Activated T-cell treated with anti-CD3 and anti-CD28 coated beads for 1 hour (primary cell): ENCODE results near the gene GTSE1.

Experiments used
- DNase-seq: peaks from one replicate; pipeline ENCODE4 v3.0.0-alpha.2; 2020; ENCODE audit warnings: low read depth

The GTSE1 gene

GRCh38 chr22:46326066-46326680 is 29.5 kb downstream of the GTSE1 start:
- DNase-seq = no peak

- DNase-seq = no peak
Measured at GRCh38 chr22:46327691-46328465, 31.2 kb downstream of the GTSE1 start.

GRCh38 chr22:46328797-46329196 is 32.1 kb downstream of the GTSE1 start:
- no peak for DNase-seq

DNA sequence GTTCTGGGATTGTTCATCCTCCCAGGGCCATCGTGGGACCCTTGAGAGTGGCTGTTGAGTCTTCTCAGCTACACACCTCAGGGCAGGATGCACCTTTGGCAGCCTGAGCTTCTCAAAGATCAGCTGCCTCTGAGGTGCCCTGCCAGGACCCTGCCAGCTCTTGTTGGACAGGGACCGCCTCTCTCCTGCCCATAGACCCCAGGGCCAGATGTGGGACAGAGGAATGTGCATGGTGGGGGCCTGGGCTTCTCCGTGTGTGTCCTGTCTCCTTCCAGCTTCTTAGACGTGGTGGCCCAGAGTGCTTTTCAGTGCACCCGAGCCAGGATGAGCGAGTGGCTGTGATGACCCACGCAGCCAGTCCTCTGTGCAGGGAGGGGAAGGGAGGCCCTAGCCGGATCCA is 32.9 kb downstream of the GTSE1 start:
- no peak for DNase-seq

- no peak for DNase-seq
Measured at GRCh38 chr22:46330426-46330825, 33.8 kb downstream of the GTSE1 start.

DNA sequence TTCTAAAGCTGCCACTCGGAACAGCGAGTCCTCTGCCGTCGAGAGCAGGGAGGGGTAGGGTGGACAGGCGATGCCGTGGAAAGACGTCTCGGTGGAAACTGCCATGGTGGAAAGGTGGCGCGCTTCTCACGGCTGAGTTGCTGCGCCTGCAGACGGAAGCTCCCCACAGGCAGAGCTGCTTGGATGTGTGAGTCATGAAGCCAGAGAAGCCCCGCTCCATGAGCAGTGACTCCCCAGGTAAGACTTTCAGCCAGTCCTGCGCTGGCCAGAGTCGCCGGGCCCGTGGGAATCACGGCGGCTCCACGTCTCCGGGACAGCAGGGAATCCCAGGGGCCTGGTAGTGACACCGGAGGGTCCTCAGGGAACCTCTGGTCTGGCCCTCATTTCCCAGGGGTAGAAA is 34.8 kb downstream of the GTSE1 start:
- DNase-seq = no peak

DNA sequence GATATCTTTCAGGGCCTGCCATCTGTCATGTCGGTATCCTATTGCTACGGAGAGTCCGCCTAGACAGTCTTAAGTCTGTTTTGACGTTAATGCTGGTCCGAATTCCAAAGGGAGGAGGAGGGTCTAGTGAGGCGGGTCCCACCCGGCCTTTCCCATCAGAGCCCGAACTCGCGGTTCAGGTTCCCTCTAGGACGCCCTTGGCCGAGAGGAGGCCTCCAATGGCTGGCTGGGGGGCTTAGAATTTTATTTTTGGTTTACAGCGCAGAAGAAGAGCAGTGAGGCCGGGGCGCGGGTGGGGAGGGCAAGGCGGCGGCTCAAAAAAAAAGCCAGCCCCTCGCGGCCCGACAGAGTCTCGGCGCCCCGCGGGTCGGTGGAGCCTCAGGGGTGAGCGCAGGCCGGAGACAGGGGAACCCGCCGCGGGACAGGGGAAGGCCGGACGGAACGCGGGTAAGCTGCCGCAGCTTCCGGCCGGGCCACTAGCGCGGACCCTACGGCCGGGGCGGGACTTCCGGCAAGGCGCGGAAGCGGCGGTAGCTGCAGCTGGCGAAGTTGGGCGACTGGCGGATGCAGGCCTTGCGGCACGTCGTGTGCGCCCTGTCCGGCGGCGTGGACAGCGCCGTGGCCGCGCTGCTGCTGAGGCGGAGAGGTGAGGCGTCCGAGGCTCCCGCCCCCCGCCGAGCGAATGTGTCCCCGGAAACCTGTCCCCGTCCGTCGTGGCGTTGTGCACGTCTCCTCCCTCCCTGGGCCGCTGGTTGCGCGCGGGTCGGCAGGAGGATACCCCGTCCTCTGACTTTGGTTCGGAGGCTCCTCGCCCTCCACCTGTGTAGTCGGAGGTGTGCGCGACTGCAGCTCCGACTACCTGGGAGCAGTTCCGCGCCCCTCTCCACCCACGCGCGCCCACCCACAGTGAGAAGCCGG is 38.8 kb downstream of the GTSE1 start, which contains the start of gene TRMU:
Gene TRMU (plus strand): TSS at position 514 of the 918 bp plus-strand sequence. CDS start 51 bp downstream, at position 565.
- peak; percentile 56 for DNase-seq

- no peak for DNase-seq
Measured at GRCh38 chr22:46336119-46337078, 39.7 kb downstream of the GTSE1 start.

GRCh38 chr22:46337870-46338269 is 41.2 kb downstream of the GTSE1 start:
- DNase-seq = no peak

- no peak for DNase-seq
Measured at GRCh38 chr22:46338636-46339035, 42.0 kb downstream of the GTSE1 start.

- no peak for DNase-seq
Measured at GRCh38 chr22:46339956-46340355, 43.3 kb downstream of the GTSE1 start.

DNA sequence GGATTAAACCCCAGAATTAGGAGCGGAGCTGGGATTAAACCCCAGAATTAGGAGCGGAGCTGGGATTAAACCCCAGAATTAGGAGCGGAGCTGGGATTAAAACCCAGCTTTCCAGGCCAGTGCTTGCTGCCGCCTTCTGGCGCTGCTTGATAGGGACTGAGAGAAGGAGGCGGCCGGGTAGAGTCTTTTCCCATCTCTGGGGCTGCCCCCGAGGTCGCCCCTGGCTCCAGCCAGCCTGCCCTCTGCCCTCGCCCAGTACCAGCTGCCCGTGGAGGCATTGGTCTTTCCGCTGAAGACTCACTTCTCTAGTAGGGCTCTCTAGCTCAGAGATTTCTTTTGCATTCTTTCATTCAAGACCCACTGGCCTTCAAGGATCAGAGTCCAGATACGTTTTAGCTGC is 44.0 kb downstream of the GTSE1 start:
- DNase-seq = no peak

DNA sequence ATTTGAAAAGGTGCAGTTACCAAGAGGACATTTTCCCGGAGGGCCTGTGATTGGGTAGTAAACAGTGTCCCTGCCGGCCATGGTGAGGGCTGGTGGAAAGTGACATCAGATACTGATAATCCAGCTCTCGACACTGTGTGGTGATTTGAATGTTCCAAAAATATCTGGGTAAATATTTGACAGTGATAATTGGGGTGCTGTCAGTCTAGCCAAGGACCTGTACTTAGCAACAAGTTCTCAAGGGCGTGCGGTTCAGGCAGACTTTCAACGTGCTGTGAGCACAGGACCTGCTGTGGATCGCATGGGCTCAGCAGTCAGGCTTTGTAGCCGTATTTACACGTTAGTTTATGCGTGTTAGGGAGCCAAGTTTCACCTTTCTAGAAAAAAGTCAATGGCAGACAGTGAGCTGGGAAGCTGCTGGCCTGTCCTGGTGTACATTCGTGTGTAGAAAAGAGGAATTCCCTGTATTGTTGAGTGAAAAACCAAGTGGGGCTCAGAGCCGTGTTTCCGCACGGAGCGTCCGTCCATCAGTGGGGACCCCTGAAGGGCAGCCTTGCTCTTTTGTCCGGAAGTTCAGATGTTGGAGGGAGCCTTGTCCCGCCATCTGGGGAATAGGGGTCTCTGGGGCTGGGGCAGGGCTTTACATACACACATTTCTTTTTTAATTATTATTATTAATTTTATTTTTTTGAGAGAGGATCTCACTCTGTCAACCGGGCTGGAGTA is 50.2 kb downstream of the GTSE1 start:
- DNase-seq = no peak

DNA sequence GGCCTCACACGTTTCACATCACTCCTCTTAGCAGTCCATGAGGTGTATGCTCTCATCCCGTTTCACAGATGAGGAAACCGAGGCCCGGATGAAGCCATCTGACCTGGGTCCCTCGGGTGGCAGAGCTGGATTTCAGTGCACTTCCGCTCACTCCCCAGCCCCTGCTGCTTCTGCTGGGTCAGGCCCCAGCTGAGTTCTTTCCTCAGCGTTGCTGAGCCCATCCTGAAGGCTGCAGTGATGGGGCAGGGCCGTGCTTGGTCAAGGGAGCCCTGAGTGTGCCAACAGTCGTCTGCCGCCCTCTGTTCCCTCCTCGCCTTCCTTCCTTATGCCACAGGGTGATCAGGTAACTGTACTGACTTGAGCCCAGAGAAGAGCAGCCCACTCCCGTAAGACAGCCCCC is 51.0 kb downstream of the GTSE1 start:
- no peak for DNase-seq

GRCh38 chr22:46348099-46348695 is 51.5 kb downstream of the GTSE1 start:
- no peak for DNase-seq

GRCh38 chr22:46349238-46349637 is 52.6 kb downstream of the GTSE1 start:
- no peak for DNase-seq

DNA sequence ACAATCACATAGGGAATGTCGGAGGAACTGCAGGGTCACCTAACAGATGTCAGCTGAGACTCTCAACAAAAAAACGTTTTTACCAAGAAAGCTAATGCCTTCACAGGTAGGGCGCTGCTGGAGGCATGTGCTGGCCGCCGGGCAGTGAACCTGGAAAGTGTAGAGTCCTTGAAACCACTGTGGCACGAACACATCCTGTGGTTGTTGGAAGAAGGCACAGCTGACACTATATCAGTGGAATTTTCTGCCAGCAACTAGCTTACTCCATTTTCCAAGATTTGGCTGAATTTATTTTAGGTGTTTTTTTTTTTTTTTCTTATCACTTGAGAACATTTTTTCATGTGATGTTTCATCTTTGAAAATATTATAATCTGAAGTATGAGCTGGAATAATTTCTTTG is 53.0 kb downstream of the GTSE1 start:
- no peak for DNase-seq

DNA sequence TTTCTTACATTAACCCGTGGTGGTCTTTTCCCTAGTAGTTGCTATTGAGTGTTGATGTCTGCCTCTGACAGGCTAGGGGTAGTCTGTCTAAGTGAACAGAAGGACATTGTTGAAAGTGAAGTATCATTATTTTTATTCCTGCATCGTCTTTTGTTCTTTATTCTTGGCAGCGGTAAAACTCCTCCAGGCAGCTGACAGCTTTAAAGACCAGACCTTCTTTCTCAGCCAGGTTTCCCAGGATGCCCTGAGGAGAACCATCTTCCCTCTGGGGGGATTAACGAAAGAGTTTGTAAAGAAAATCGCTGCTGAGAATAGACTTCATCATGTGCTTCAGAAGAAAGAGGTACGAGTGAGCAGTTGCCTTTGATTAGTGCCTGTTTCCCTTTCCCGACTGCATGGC is 53.5 kb downstream of the GTSE1 start:
- no peak for DNase-seq

DNA sequence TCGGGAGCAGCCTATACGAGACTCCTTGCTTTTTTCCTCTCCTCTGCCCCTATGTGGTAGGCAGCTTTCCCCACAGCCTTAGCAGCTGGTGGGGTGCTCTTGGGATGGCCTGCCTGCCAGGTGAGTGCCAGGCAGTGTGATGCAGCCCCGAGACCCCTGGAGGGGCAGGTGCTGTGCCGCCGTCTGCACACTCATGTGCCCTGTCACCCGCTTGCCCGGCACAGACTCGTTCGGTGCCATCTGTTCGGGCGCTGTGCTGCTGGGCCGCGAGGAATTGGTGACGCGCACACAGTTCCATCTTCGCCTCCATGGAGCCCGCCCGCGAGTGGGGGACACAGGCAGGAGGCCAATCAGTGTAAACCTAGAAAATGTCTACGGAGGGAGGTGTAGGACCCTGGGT is 54.0 kb downstream of the GTSE1 start:
- no peak for DNase-seq

GRCh38 chr22:46351131-46351735 is 54.6 kb downstream of the GTSE1 start:
- DNase-seq = no peak
